GM19452 (cell line): Measurements from ENCODE around the gene KLHL3.
"Not testable (repeated sequence)": the region's sequence is repeated elsewhere in the genome, so short reads cannot be mapped to it uniquely, and the experiment has no call there.

Experiments
- ATAC-seq: cut with Tn5 transposase; IDR thresholded peaks from one replicate; pipeline ENCODE4 v1.9.1; 2021; ENCODE audit not compliant: unreplicated experiment

Gene KLHL3

GRCh38 chr5:137735555-137736284, at the start of gene KLHL3:
KLHL3 (minus strand) TSS chr5:137736089; CDS start chr5:137735646, 443 bp downstream.
- peak; percentile 55 for ATAC-seq

GRCh38 chr5:137782984-137783536, 47.2 kb upstream of the KLHL3 start:
- no peak for ATAC-seq

- no peak for ATAC-seq
Observed at GRCh38 chr5:137782055-137782454, 46.2 kb upstream of the KLHL3 start.

- ATAC-seq = no peak
Observed at GRCh38 chr5:137778772-137779564, 43.1 kb upstream of the KLHL3 start.

GRCh38 chr5:137767937-137768336, 32.0 kb upstream of the KLHL3 start:
- not testable (repeated sequence) for ATAC-seq

- ATAC-seq = no peak
Observed at GRCh38 chr5:137761566-137761965, 25.7 kb upstream of the KLHL3 start.

- no peak for ATAC-seq
Observed at GRCh38 chr5:137760719-137761516, 25.0 kb upstream of the KLHL3 start.

GRCh38 chr5:137760294-137760693, 24.4 kb upstream of the KLHL3 start:
- no peak for ATAC-seq

GRCh38 chr5:137758715-137759306, 22.9 kb upstream of the KLHL3 start:
- peak; percentile 44 for ATAC-seq

- ATAC-seq = no peak
Observed at GRCh38 chr5:137758121-137758520, 22.2 kb upstream of the KLHL3 start.

- no peak for ATAC-seq
Observed at GRCh38 chr5:137757634-137758033, 21.7 kb upstream of the KLHL3 start.

- ATAC-seq = peak; percentile 10
Observed at GRCh38 chr5:137754961-137755762, 19.3 kb upstream of the KLHL3 start.

- ATAC-seq = peak; percentile 76
Observed at GRCh38 chr5:137754188-137754960, 18.5 kb upstream of the KLHL3 start, which contains the start of gene HNRNPA0. HNRNPA0 (minus strand) TSS chr5:137754363; CDS start chr5:137754066, 297 bp downstream.

GRCh38 chr5:137753691-137754187, 17.9 kb upstream of the KLHL3 start:
- peak; percentile 3 for ATAC-seq

GRCh38 chr5:137752905-137753690, 17.2 kb upstream of the KLHL3 start:
- ATAC-seq = no peak

GRCh38 chr5:137751869-137752491, 16.1 kb upstream of the KLHL3 start:
- no peak for ATAC-seq

- ATAC-seq = no peak
Observed at GRCh38 chr5:137750436-137750835, 14.5 kb upstream of the KLHL3 start.

GRCh38 chr5:137747848-137748247, 12.0 kb upstream of the KLHL3 start:
- ATAC-seq = no peak
